Retinal pigment epithelial cell (primary cell): ENCODE measurements around the gene SGK2.

Source experiments
- DNase-seq: peaks from one replicate; pipeline ENCODE4 v3.0.0-alpha.2; 2010; ENCODE audit warnings: low read depth
- H3K4me3 ChIP-seq: 2 replicates; pipeline ENCODE4 v1.5.1; 2011; ENCODE audit warnings: mild to moderate bottlenecking, low read length, control low read depth, moderate library complexity
- CTCF ChIP-seq: conservative IDR thresholded peaks from 2 replicates; pipeline ENCODE4 v1.5.1; 2011; ENCODE audit warnings: low read depth, low read length, control low read depth, inconsistent platforms

SGK2 gene

GRCh38 chr20:43570496-43570895, 11.7 kb downstream of the SGK2 start:
- no peak for DNase-seq
- H3K4me3 ChIP-seq, result no peak overlapping the region
- TF ChIP-seq CTCF, result no peak

- no peak overlapping the region for H3K4me3 ChIP-seq
- no peak for TF ChIP-seq CTCF
- no peak for DNase-seq
Measured at GRCh38 chr20:43571310-43571709, 12.5 kb downstream of the SGK2 start.

- TF ChIP-seq CTCF, result no peak
- DNase-seq, result no peak
- no peak overlapping the region for H3K4me3 ChIP-seq
Measured at GRCh38 chr20:43571771-43572170, 12.9 kb downstream of the SGK2 start.

GRCh38 chr20:43572891-43573290, 14.1 kb downstream of the SGK2 start:
- H3K4me3 ChIP-seq, result no peak overlapping the region
- no peak for TF ChIP-seq CTCF
- no peak for DNase-seq

GRCh38 chr20:43576108-43576507, 17.3 kb downstream of the SGK2 start:
- no peak for TF ChIP-seq CTCF
- no peak overlapping the region for H3K4me3 ChIP-seq
- no peak for DNase-seq

GRCh38 chr20:43579861-43580793, 21.3 kb downstream of the SGK2 start:
- TF ChIP-seq CTCF, result no peak
- no peak for DNase-seq
- no peak overlapping the region for H3K4me3 ChIP-seq
